Stimulated activated CD8-positive, alpha-beta memory T cell treated with anti-CD3 and anti-CD28 coated beads, Interleukin-15, amount 100 ng/mL, for 1 hour (primary cell): ENCODE data around the gene DLG1.
"Not testable (repeated sequence)": the region's sequence is repeated elsewhere in the genome, so short reads cannot be mapped to it uniquely, and the experiment has no call there.

Source experiments
- DNase-seq: peaks from one replicate; pipeline ENCODE4 v3.0.0-alpha.2; 2020; ENCODE audit warnings: low read depth

DLG1 gene

GRCh38 chr3:197242784-197243432 lies 55.5 kb downstream of the DLG1 start:
- no peak for DNase-seq

- no peak for DNase-seq
Measured at GRCh38 chr3:197241173-197241572, 57.2 kb downstream of the DLG1 start.

GRCh38 chr3:197239857-197240256 lies 58.6 kb downstream of the DLG1 start:
- DNase-seq, result no peak

- no peak for DNase-seq
Measured at GRCh38 chr3:197238842-197239241, 59.6 kb downstream of the DLG1 start.

GRCh38 chr3:197237897-197238296 lies 60.5 kb downstream of the DLG1 start:
- DNase-seq, result no peak

GRCh38 chr3:197236362-197236761 lies 62.0 kb downstream of the DLG1 start:
- DNase-seq, result no peak

- no peak for DNase-seq
Measured at GRCh38 chr3:197234947-197235914, 63.2 kb downstream of the DLG1 start.

GRCh38 chr3:197231321-197231720 lies 67.1 kb downstream of the DLG1 start:
- DNase-seq, result no peak

GRCh38 chr3:197229836-197230235 lies 68.6 kb downstream of the DLG1 start:
- no peak for DNase-seq

GRCh38 chr3:197229178-197229577 lies 69.2 kb downstream of the DLG1 start:
- DNase-seq, result no peak

- DNase-seq, result no peak
Measured at GRCh38 chr3:197227780-197228574, 70.4 kb downstream of the DLG1 start.

- no peak for DNase-seq
Measured at GRCh38 chr3:197226179-197226578, 72.2 kb downstream of the DLG1 start.

GRCh38 chr3:197225579-197225978 lies 72.8 kb downstream of the DLG1 start:
- no peak for DNase-seq

- DNase-seq, result no peak
Measured at GRCh38 chr3:197224034-197224444, 74.4 kb downstream of the DLG1 start.

- DNase-seq, result no peak
Measured at GRCh38 chr3:197222937-197223370, 75.5 kb downstream of the DLG1 start.

GRCh38 chr3:197219619-197220018 lies 78.8 kb downstream of the DLG1 start:
- DNase-seq, result no peak

GRCh38 chr3:197218210-197218609 lies 80.2 kb downstream of the DLG1 start:
- DNase-seq, result no peak

GRCh38 chr3:197216914-197217313 lies 81.5 kb downstream of the DLG1 start:
- no peak for DNase-seq

GRCh38 chr3:197216169-197216860 lies 82.1 kb downstream of the DLG1 start:
- DNase-seq, result no peak

GRCh38 chr3:197212290-197212689 lies 86.1 kb downstream of the DLG1 start:
- DNase-seq, result no peak

- not testable (repeated sequence) for DNase-seq
Measured at GRCh38 chr3:197211698-197212097, 86.7 kb downstream of the DLG1 start.
